Fibroblast of skin of right quadriceps (primary cell): Measurements from ENCODE around the gene KDM2B.

Experiments
- DNase-seq: peaks from one replicate; pipeline ENCODE4 v3.0.0-alpha.2; 2013

Gene KDM2B

GRCh38 chr12:121453629-121454028 lies 127.2 kb downstream of the KDM2B start:
- no peak for DNase-seq

DNA sequence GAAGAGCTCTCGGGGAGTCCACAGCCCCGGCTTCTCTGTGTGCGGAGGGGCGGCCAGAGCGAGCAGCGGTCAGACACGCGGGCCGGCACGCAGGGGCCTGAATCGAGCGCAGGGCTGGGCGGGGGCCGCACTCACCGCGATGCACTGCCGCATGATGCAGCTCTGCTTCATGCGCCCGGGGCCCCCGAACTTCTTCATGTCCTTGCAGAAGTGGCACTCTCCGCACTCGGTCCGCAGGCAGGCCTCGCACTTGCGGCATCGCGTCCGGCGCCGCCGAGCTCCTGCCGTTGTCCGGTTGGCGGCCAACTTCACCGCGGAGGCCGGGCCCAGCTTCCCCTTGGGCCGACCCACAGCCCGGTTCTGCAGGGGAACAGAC lies 127.8 kb downstream of the KDM2B start:
- no peak for DNase-seq

GRCh38 chr12:121452340-121452984 lies 128.4 kb downstream of the KDM2B start:
- DNase-seq, result no peak

DNA sequence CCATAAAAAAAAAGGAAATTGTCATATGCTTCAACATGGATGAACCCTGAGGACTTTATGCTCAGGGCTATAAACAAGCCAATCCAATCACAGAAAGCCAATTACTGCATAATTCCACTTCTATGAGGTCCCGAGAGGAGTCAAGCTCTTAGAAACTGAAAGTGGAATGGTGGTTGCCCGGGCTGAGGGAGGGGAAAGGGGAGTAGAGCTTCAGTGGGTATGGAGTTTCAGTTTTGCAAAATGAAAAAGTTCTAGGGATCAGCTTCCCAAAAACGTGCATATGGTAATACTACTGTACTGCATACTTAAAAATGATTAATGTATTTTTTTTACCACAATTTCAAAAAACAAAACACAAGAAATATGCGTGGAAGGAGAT lies 128.9 kb downstream of the KDM2B start:
- DNase-seq, result peak; percentile 19

DNA sequence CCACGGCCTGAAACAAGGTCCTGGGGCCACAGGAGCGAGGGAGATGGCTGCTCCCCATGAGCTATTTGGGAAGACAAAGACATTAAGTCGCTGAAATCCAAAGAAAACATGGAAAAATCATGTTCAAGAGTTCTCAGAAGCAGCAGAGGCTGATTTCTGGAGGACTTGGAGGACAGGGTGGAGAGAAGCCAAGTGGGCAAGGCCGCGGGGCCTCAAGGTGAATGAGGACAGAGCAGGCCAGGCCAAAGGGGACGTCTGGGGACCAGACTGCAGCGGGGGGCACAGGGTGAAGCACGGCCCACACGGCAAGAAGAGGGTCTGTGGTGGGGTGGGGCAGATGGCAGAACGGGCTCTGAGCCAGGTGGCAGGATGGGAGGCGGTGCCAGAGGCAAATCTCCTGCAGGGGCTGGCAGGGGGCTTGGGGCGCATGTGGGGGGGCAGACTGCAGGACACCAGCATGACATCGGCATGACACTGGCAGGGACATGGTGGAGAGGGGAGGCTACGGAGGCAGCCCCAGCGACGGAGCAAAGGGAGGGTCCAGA lies 132.0 kb downstream of the KDM2B start:
- no peak for DNase-seq

GRCh38 chr12:121446750-121447149 lies 134.1 kb downstream of the KDM2B start:
- no peak for DNase-seq

DNA sequence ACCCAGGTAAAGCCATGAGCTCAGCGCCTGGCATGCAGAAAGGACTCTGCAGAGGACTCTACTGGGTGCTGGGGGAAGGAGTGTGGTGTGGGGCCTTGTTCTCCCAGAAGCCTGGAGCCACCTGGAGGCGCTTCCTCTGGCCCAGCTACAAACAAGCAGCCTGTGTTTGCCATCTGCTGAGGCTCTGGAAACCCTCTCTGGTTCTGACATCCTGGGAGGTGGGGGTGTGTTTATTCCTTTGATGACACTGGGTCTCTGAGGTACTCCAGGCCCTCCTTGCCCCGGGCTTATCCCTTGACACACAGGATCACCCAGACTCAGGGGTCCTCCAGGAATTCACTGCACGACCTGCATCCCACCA lies 136.0 kb downstream of the KDM2B start:
- no peak for DNase-seq

DNA sequence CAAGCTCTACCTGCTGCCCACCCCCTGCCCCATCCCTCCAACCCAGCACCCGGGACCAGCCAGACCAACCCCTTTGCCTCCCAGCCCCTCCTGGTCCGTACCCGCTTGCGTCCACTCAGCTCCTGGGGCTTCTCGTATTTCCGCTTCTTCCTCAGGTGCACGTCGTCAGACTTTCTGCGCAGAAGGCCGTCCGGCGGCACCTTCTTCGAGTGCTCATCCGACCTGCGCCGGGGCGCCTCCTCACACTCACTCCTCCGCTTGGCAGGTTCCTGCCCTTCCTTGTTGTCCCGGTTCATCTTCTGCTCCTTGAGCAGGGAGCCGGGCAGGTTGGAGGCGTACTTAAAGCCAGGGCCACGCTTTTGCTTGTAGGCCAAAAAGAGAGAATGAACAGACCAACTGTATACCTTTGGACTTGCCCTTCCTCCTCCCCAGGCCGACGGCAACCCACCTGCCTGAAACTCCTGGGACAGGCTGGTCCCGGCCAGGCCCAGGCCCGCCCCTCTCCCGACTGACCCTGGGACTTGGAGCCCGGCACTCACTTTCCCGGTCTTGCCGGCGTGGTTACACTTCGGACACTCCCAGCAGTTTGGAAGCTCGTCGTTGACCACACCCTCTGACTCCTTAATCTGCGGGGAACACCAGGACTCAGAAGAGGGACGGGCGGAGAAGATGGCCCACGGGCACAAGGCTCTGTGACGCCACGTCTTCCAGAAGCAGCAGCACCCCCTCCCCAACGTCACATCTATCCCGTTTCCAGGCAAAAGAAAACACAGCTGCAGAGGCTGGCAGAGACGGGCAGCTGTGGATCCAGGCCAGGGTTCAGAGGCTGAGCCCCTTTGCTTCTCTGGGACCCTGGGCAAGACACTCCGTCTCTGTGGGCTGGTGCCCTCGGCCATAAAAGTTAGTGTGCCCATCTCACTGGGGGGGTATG lies 136.6 kb downstream of the KDM2B start:
- DNase-seq, result no peak

DNA sequence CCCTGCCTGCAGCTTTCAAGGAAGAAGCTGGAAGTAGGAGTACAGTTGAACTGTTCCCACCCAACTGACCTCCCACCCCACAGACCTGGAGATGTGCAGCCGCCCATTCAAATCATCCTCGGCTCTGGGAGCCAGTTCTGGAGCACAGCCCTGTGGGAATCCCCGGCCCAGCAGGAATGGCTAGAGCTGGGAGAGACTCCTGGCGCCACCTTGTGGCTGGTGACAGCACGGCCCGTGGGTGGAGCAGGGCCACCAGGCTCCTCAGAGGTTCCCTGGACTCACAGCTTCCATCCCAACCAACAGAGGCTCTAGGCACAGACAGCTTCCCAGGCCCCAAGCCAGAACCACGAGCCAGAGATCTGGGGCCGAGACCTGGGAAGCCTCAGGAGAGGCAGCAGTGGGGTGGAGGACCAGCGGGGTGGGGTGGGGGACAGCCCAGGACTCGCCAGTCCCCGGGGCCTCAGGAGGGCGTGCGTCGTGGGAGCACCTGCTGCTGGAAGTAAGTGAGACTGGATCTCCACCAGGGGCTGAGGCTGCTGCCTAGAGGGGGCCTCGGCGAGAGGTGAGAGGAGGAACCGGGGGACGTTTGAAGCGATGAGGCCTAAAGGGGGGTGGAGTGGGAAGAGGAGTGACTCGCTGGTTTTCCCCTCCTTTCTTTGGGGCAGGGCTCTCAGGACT lies 137.5 kb downstream of the KDM2B start:
- DNase-seq, result peak; percentile 62

- no peak for DNase-seq
Measured at GRCh38 chr12:121442028-121442948, 138.5 kb downstream of the KDM2B start.

DNA sequence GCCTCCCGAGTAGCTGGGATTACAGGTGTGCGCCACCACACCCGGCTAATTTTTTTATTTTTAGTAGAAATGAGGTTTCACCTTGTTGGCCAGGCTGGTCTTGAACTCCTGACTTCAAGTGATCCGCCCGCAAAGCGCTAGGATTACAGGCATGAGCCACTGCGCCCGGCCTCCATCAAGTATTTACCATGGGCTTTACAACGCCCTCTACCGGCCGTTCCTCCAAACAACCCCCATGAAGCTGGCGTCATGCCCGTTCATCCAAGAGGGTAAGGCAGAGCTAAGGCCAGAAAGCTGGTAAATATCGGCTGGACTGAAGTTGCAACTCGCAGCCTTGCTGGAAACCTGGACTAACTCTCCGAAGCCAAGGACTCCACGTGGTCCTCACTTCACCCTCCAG lies 139.3 kb downstream of the KDM2B start:
- DNase-seq, result no peak

GRCh38 chr12:121440768-121441167 lies 140.1 kb downstream of the KDM2B start:
- no peak for DNase-seq

DNA sequence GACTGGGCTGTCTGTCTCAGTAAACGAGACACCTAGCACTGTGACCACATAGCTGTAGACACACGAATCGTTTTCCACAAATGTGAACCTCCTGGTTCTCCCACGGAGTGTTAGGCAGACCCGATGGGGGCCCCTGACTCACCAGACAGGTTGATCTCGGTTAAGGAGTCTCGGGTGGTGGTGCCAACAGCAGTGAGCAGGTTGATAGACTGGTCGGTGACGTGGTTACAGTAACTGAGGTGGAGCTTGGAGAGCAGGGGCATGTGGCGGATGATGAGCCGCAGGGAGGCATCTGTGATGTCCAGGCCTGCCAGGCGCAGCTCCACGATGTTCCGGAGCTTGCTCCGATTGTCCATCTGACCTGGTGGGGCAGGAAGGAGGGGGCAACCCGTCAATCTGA lies 141.1 kb downstream of the KDM2B start:
- no peak for DNase-seq

- no peak for DNase-seq
Measured at GRCh38 chr12:121438905-121439304, 141.9 kb downstream of the KDM2B start.

DNA sequence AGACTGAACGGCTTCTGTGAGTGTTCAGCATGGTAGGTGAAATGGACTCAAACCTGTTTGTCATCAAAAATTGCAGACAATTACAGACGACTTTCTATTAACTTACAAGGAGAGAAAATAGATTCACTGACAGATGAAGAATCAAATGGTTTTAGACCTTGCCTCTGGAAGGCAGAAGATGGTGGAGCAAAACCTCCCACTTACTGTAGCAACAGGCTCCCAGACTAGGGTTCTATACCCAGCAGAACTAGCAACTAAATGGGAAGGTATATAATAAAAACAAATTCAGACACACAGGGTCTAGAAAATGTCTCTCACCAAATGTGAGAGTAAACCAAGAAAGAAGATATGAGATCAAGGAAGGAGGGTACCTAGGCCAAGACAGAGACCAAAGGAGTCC lies 144.1 kb downstream of the KDM2B start:
- DNase-seq, result no peak

DNA sequence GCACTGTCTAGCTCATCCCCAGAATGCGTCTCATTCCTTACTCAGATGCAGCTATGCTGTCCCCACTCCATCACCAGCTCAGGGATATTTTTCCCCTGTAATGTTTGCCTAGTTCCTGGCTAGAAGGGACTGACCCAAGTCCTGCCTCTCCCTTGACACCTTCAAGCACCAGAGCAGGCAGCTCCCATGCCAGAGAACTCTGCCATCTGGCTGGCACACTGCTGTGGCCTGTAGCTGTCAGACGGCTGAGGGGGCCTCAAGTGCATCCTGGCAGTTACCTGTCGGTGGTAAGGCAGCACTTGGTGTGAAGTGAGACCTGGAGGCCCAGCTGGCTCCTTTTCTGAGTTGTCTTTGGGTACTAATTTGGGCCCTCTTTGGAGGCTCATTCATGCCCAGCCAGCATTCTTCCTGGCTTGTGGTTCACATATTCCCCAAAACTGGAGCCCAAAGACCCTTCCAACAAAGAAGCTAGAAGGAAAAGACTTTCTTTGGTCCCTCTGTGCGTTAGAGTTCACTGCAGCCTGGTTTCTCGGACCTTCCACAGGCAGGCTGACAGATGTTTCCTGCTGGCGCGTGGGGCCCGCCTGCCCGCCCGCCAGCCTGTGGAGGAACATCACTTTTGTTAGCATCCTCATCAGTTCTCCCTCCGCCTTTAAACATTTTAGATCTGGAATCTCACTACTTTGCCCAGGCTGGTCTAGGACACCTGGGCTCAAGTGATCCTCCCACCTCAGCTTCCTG lies 147.9 kb downstream of the KDM2B start:
- no peak for DNase-seq

DNA sequence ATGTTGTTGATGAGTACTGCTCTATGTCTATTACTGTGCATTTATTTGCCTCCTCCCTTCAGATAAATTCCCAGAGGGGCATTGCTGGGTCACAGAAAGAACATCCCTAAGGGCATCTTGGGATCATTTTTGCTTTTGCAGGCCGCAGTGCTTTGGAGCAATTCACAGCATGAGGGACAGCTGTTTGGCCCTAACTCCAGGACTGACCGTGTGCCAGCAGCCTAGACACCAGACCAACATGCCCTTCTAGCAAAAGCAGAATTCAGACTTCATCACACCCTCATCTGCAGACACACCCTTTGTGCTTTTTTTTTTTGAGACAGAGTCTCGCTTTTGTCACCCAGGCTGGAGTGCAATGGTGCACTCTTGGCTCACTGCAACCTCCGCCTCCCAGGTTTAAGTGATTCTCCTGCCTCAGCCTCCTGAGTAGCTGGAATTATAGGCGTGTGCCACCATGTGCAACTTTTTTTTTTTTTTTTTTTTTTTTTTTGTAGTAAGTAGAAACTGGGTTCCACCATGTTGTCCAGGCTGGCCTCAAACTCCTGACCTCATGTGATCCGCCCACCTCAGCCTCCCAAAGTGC lies 149.9 kb downstream of the KDM2B start:
- DNase-seq, result no peak

- no peak for DNase-seq
Measured at GRCh38 chr12:121428883-121429282, 151.9 kb downstream of the KDM2B start.

- no peak for DNase-seq
Measured at GRCh38 chr12:121427556-121428050, 153.2 kb downstream of the KDM2B start.

GRCh38 chr12:121424624-121424975 lies 156.2 kb downstream of the KDM2B start:
- no peak for DNase-seq
